ENCODE measurements around the gene GRM1. TPM values are rescaled to one million over a fixed set of nuclear protein-coding genes. Genes with fewer than 3 reads are reported as not detected.

GRM1 gene
- total and polyA plus RNA-seq, 9 of the 15 experiments (the other 6 are each of a cell fraction or from before 2014, with no cell fraction given), result not detected

DNA sequence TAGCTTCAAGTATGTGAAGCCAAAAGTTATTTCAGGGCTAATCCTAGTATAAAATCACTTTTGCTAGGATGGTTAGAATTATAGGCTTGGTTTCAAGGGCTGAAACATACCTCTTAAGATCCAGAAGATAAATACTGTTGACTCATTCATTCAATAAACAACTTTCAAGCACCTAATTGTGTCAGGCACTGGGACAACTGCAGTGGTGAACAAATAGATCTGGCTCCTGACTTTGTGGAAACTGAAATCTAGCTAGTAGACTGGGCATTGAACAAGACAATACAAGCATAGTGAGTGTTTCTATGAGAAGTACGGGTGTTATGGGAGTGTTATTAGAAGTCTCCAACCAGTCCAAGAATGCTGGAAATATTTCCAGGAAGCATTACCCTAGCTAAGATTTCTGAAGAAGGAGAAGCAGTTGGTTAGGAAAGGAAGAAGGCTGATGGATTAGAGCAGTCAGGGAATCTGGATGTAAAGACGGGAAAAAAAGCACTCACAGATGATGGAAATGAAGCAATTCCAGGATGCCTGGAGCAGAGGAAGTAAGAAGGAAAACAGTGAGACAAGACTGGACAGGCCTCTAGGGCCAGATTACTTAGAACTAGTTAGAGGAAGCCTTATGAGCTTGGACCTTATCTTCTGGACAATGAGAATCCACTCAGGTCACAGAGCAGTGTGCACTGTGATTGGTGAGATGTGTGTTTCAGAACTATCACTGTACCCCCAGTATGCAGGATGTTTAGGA is 382.2 kb downstream of the GRM1 start:
- ATAC-seq, result no peak

More for the DNA sequence above, 382.2 kb downstream of the GRM1 start:
- no TSS peak for BruUV-seq (replicated peaks)
- Histone ChIP-seq H3K9me1 (ENCODE audit: control insufficient read depth, insufficient read depth, low read length) (no peaks in the 10 kb centered on the region), H3K27ac (ENCODE audit: extremely low read depth, low read depth, low read length) (no peak overlapping the region), H3K9me3 (replicated peaks; ENCODE audit: control insufficient read depth, insufficient read depth, low read depth, low read length) (no peaks in the 10 kb centered on the region), H3K27me3 (ENCODE audit: control insufficient read depth in 2 of 2, insufficient read depth in 2 of 2, low read length in 2 of 2) (no peaks in the 10 kb centered on the region), H3K36me3 (ENCODE audit: control insufficient read depth, insufficient read depth, low read length) (no peaks in the 10 kb centered on the region), H4K20me1 (replicated peaks; ENCODE audit: control insufficient read depth, insufficient read depth, low read length) (no peaks in the 10 kb centered on the region), H3K9ac (ENCODE audit: insufficient read depth in 1 of 2, low read depth in 2 of 2, low read length in 2 of 2) (no peak overlapping the region), H3K4me3 (no peak overlapping the region), H3K79me2 (ENCODE audit: control insufficient read depth, insufficient read depth, low read length) (no peaks in the 10 kb centered on the region), H3K4me1 (replicated peaks in 1 of 2; ENCODE audit: control insufficient read depth in 2 of 2, insufficient read depth in 2 of 2, low read length in 2 of 2) (no peaks in the 10 kb centered on the region), H3K4me2 (ENCODE audit: insufficient read depth, low read length) (no peak overlapping the region), H2AFZ (ENCODE audit: low read depth, low read length) (no peak overlapping the region)
- ChIA-PET CTCF (ENCODE audit: low intra/inter-chr PET ratio) (no interaction called here), POLR2A (no interaction called here)
- 0% methylated on average over 2 of the region's 2 CpGs for WGBS (ENCODE audit: insufficient coverage, low coverage, missing lambda C conversion rate)
- FAIRE-seq (no peak), DNase-seq (ENCODE audit: extremely low read depth in 1 of 4, low spot score in 3 of 4) (no peak)
- TF ChIP-seq NCOA2 (IDR thresholded peaks at IDR 0.05; ENCODE audit: partially characterized antibody in 2 of 2) (no peak), NFE2 (IDR thresholded peaks at IDR 0.05; ENCODE audit: low read depth) (no peak), ZKSCAN8 (CRISPR knock-in tag; IDR thresholded peaks at IDR 0.05) (no peak), PTBP1 (IDR thresholded peaks at IDR 0.05; ENCODE audit: low read depth, low read length) (no peak), POLR3A (IDR thresholded peaks at IDR 0.05; ENCODE audit: borderline replicate concordance, extremely low read depth, insufficient read depth, insufficient read length) (no peak)
- TF ChIP-seq, protein P1, sequence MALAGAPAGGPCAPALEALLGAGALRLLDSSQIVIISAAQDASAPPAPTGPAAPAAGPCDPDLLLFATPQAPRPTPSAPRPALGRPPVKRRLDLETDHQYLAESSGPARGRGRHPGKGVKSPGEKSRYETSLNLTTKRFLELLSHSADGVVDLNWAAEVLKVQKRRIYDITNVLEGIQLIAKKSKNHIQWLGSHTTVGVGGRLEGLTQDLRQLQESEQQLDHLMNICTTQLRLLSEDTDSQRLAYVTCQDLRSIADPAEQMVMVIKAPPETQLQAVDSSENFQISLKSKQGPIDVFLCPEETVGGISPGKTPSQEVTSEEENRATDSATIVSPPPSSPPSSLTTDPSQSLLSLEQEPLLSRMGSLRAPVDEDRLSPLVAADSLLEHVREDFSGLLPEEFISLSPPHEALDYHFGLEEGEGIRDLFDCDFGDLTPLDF (CRISPR knock-in tag; IDR thresholded peaks at IDR 0.05), result no peak
- TF ChIP-seq, protein P2, sequence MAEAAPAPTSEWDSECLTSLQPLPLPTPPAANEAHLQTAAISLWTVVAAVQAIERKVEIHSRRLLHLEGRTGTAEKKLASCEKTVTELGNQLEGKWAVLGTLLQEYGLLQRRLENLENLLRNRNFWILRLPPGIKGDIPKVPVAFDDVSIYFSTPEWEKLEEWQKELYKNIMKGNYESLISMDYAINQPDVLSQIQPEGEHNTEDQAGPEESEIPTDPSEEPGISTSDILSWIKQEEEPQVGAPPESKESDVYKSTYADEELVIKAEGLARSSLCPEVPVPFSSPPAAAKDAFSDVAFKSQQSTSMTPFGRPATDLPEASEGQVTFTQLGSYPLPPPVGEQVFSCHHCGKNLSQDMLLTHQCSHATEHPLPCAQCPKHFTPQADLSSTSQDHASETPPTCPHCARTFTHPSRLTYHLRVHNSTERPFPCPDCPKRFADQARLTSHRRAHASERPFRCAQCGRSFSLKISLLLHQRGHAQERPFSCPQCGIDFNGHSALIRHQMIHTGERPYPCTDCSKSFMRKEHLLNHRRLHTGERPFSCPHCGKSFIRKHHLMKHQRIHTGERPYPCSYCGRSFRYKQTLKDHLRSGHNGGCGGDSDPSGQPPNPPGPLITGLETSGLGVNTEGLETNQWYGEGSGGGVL (CRISPR knock-in tag; IDR thresholded peaks at IDR 0.05), result no peak
- in situ Hi-C loops (cut with MboI), result no loop called here
- intact Hi-C loops (cut with micrococcal nuclease), result no loop called here
